Measurements from ENCODE around the gene VWF. TPM values are rescaled to one million over a fixed set of nuclear protein-coding genes. Genes with fewer than 3 reads are reported as not detected.
"Not testable (repeated sequence)": the region's sequence is repeated elsewhere in the genome, so short reads cannot be mapped to it uniquely, and the experiment has no call there.

Gene VWF
- polyA plus RNA-seq, 2 donors: 14.8 to 38.4 TPM

DNA sequence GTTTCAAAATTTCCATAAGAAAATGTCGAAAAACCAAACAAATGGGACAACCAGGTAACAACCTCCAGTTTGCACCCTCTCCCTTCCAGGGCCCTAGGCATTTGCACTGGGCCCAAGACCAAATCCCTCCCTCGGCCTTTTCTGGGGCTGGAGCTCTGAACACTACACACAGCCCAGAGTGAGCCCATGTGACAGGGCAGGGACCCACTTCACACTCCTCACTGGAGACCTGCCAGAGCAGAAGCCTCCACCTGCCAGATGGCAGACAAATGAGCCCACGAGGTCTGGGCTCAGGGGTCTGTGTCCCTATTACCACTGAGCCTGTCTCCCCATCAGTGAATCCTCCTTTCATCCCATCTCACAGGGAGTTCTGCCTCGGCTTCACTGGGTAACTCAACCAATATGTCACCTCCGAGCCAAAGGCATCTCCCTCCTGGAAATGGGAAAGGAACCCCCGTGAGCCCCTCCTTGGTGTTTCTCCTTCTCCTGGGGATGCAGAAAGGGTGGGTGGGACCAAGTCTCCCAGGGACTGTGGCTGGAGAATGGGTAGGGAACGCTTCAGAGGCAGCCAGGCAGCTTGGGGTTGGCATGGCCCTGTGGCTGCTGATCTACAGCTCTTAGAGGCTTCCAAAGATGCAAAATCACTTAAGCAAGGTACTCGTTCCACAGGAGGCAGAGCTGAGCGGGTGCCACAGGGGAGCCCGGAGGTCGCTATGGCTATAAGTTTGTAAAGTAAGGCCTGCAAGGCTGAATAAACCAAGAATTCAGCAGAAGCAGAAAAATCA is 10.6 kb downstream of the VWF start:
- no peaks in the 10 kb centered on the region for H3K36me3 ChIP-seq (ENCODE audit: control insufficient read depth in 2 of 2, insufficient read depth in 2 of 2, low read length in 1 of 2)
- no peaks in the 10 kb centered on the region for H3K27me3 ChIP-seq (ENCODE audit: control insufficient read depth in 1 of 2, insufficient read depth in 2 of 2, low read length in 2 of 2)
- WGBS, 2 donors: 78 to 80% methylated on average over 11 of the region's 11 CpGs
- no peak overlapping the region for H3K27ac ChIP-seq (ENCODE audit: low read depth in 2 of 2, low read length in 1 of 2)
- no peaks in the 10 kb centered on the region for H3K4me1 ChIP-seq (ENCODE audit: control insufficient read depth in 2 of 2, insufficient read depth in 2 of 2, low read length in 1 of 2)
- H3K9me3 ChIP-seq (ENCODE audit: control insufficient read depth in 2 of 2, insufficient read depth in 1 of 2, low read depth in 1 of 2, low read length in 1 of 2): no peaks in the 10 kb centered on the region
- no peak overlapping the region for H3K4me3 ChIP-seq (ENCODE audit: low read depth in 1 of 2, low read length in 2 of 2)

- Histone ChIP-seq H3K9me3 (ENCODE audit: control insufficient read depth in 2 of 2, insufficient read depth in 1 of 2, low read depth in 1 of 2, low read length in 1 of 2) (no peaks in the 10 kb centered on the region), H3K36me3 (ENCODE audit: control insufficient read depth in 2 of 2, insufficient read depth in 2 of 2, low read length in 1 of 2) (no peaks in the 10 kb centered on the region), H3K4me3 (ENCODE audit: low read depth in 1 of 2, low read length in 2 of 2) (no peak overlapping the region), H3K27ac (ENCODE audit: low read depth in 2 of 2, low read length in 1 of 2) (no peak overlapping the region), H3K4me1 (ENCODE audit: control insufficient read depth in 2 of 2, insufficient read depth in 2 of 2, low read length in 1 of 2) (no peaks in the 10 kb centered on the region), H3K27me3 (ENCODE audit: control insufficient read depth in 1 of 2, insufficient read depth in 2 of 2, low read length in 2 of 2) (no peaks in the 10 kb centered on the region)
- 73 to 77% methylated on average over 5 of the region's 5 CpGs for WGBS, 2 donors
Observed at GRCh38 chr12:6112004-6112403, 12.5 kb downstream of the VWF start.

DNA sequence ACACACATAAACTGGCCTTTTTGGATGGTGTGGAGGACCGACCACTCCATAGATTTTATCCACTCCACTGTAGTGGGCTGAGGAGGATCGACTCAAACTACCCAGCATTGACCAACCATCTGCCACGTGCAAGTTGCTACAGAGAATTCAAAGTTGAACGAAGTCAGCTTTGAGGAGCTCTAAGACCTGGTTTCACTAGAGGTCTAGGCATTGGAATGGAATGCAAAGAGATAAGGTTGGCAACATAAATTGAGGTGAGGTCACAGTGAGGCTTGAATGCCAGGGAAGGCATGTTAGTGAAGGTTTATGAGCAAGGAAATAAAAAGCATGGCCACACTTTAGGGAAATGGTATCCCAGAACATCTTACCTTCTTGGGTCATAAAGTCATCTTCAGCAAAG is 14.5 kb downstream of the VWF start:
- H3K27me3 ChIP-seq (ENCODE audit: control insufficient read depth in 1 of 2, insufficient read depth in 2 of 2, low read length in 2 of 2): no peaks in the 10 kb centered on the region
- H3K9me3 ChIP-seq (ENCODE audit: control insufficient read depth in 2 of 2, insufficient read depth in 1 of 2, low read depth in 1 of 2, low read length in 1 of 2): no peaks in the 10 kb centered on the region
- H3K36me3 ChIP-seq (ENCODE audit: control insufficient read depth in 2 of 2, insufficient read depth in 2 of 2, low read length in 1 of 2): no peaks in the 10 kb centered on the region
- H3K27ac ChIP-seq (ENCODE audit: low read depth in 2 of 2, low read length in 1 of 2): no peak overlapping the region
- H3K4me1 ChIP-seq (ENCODE audit: control insufficient read depth in 2 of 2, insufficient read depth in 2 of 2, low read length in 1 of 2): no peaks in the 10 kb centered on the region
- no peak overlapping the region for H3K4me3 ChIP-seq (ENCODE audit: low read depth in 1 of 2, low read length in 2 of 2)
- WGBS, 2 donors: 91 to 92% methylated on average over 4 of the region's 4 CpGs

DNA sequence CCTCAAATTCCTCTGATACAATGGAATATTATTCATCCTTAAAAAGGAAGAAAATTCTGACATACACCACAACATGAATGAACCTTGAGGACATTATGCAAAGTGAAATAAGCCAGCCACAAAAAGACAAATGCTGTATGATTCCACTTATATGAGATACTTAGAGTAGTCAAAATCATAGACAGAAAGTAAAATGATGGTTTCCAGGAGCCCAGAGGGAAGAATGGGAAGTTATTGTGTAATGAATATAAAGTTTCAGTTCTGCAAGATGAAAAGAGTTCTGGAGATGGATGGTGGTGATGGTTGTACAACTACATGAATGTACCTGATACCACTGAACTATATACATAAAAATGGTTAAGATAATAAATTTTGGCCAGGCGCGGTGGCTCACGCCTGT is 18.3 kb downstream of the VWF start:
- Histone ChIP-seq H3K4me3 (ENCODE audit: low read depth in 1 of 2, low read length in 2 of 2) (no peak overlapping the region), H3K27ac (ENCODE audit: low read depth in 2 of 2, low read length in 1 of 2) (no peak overlapping the region), H3K4me1 (ENCODE audit: control insufficient read depth in 2 of 2, insufficient read depth in 2 of 2, low read length in 1 of 2) (no peaks in the 10 kb centered on the region), H3K27me3 (ENCODE audit: control insufficient read depth in 1 of 2, insufficient read depth in 2 of 2, low read length in 2 of 2) (no peaks in the 10 kb centered on the region), H3K9me3 (ENCODE audit: control insufficient read depth in 2 of 2, insufficient read depth in 1 of 2, low read depth in 1 of 2, low read length in 1 of 2) (no peaks in the 10 kb centered on the region), H3K36me3 (ENCODE audit: control insufficient read depth in 2 of 2, insufficient read depth in 2 of 2, low read length in 1 of 2) (no peaks in the 10 kb centered on the region)
- 96% methylated on average over 3 of the region's 3 CpGs for WGBS, 2 donors

- Histone ChIP-seq H3K27me3 (ENCODE audit: control insufficient read depth in 1 of 2, insufficient read depth in 2 of 2, low read length in 2 of 2) (no peaks in the 10 kb centered on the region), H3K9me3 (ENCODE audit: control insufficient read depth in 2 of 2, insufficient read depth in 1 of 2, low read depth in 1 of 2, low read length in 1 of 2) (no peaks in the 10 kb centered on the region), H3K36me3 (ENCODE audit: control insufficient read depth in 2 of 2, insufficient read depth in 2 of 2, low read length in 1 of 2) (no peaks in the 10 kb centered on the region), H3K27ac (ENCODE audit: low read depth in 2 of 2, low read length in 1 of 2) (no peak overlapping the region), H3K4me1 (ENCODE audit: control insufficient read depth in 2 of 2, insufficient read depth in 2 of 2, low read length in 1 of 2) (no peaks in the 10 kb centered on the region), H3K4me3 (ENCODE audit: low read depth in 1 of 2, low read length in 2 of 2) (no peak overlapping the region)
- WGBS, 2 donors: 84 to 90% methylated on average over 2 of the region's 2 CpGs
Observed at GRCh38 chr12:6104842-6105241, 19.6 kb downstream of the VWF start.

- Histone ChIP-seq H3K4me1 (ENCODE audit: control insufficient read depth in 2 of 2, insufficient read depth in 2 of 2, low read length in 1 of 2) (no peaks in the 10 kb centered on the region), H3K27me3 (ENCODE audit: control insufficient read depth in 1 of 2, insufficient read depth in 2 of 2, low read length in 2 of 2) (no peaks in the 10 kb centered on the region), H3K4me3 (ENCODE audit: low read depth in 1 of 2, low read length in 2 of 2) (no peak overlapping the region), H3K27ac (ENCODE audit: low read depth in 2 of 2, low read length in 1 of 2) (no peak overlapping the region), H3K36me3 (ENCODE audit: control insufficient read depth in 2 of 2, insufficient read depth in 2 of 2, low read length in 1 of 2) (no peaks in the 10 kb centered on the region), H3K9me3 (ENCODE audit: control insufficient read depth in 2 of 2, insufficient read depth in 1 of 2, low read depth in 1 of 2, low read length in 1 of 2) (no peaks in the 10 kb centered on the region)
- 74 to 86% methylated on average over 3 of the region's 3 CpGs for WGBS, 2 donors
Observed at GRCh38 chr12:6104027-6104426, 20.4 kb downstream of the VWF start.

DNA sequence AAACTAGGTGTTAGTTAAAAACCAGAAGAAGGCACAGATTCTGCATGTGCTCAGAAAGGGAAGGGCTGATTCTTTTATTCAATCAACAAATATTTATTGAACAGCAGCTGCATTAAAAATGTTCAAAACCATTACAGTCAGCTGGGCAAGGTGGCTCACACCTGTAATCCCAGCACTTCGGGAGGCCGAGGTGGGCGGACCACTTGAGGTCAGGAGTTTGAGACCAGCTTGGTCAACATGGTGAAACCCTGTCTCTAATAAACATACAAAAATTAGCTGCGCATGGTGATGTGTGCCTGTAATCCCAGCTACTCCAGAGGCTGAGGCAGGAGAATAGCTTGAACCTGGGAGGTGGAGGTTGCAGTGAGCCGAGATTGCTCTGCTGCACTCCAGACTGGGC is 22.4 kb downstream of the VWF start:
- not testable (repeated sequence) for H3K4me1 ChIP-seq (ENCODE audit: control insufficient read depth in 2 of 2, insufficient read depth in 2 of 2, low read length in 1 of 2); H3K36me3 ChIP-seq (ENCODE audit: control insufficient read depth in 2 of 2, insufficient read depth in 2 of 2, low read length in 1 of 2); H3K9me3 ChIP-seq (ENCODE audit: control insufficient read depth in 2 of 2, insufficient read depth in 1 of 2, low read depth in 1 of 2, low read length in 1 of 2); H3K27ac ChIP-seq (ENCODE audit: low read depth in 2 of 2, low read length in 1 of 2); H3K4me3 ChIP-seq (ENCODE audit: low read depth in 1 of 2, low read length in 2 of 2); H3K27me3 ChIP-seq (ENCODE audit: control insufficient read depth in 1 of 2, insufficient read depth in 2 of 2, low read length in 2 of 2)
- 96 to 98% methylated on average over 5 of the region's 5 CpGs for WGBS, 2 donors

DNA sequence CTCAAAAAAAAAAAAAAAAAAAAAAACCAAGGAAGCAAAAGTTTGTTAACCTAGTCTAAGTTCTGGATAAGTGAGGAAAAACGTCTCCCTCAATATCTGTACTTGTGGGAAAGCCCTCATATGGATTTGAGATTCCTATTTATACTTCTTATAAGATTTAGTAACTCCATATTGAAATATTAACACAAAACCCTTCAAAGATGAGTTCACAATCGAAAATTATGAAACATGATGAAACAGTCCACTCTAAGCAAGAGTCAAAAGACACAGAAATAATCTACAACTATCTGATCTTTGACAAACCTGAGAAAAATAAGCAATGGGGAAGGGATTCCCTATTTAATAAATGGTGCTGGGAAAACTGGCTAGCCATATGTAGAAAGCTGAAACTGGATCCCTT is 25.2 kb downstream of the VWF start:
- no peaks in the 10 kb centered on the region for H3K9me3 ChIP-seq (ENCODE audit: control insufficient read depth in 2 of 2, insufficient read depth in 1 of 2, low read depth in 1 of 2, low read length in 1 of 2)
- no peak overlapping the region for H3K27ac ChIP-seq (ENCODE audit: low read depth in 2 of 2, low read length in 1 of 2)
- H3K4me1 ChIP-seq (ENCODE audit: control insufficient read depth in 2 of 2, insufficient read depth in 2 of 2, low read length in 1 of 2): no peaks in the 10 kb centered on the region
- no peaks in the 10 kb centered on the region for H3K27me3 ChIP-seq (ENCODE audit: control insufficient read depth in 1 of 2, insufficient read depth in 2 of 2, low read length in 2 of 2)
- H3K36me3 ChIP-seq (ENCODE audit: control insufficient read depth in 2 of 2, insufficient read depth in 2 of 2, low read length in 1 of 2): no peaks in the 10 kb centered on the region
- 52 to 75% methylated on average over 2 of the region's 2 CpGs for WGBS, 2 donors
- H3K4me3 ChIP-seq (ENCODE audit: low read depth in 1 of 2, low read length in 2 of 2): no peak overlapping the region

GRCh38 chr12:6097411-6097810 is 27.1 kb downstream of the VWF start:
- H3K4me1 ChIP-seq (ENCODE audit: control insufficient read depth in 2 of 2, insufficient read depth in 2 of 2, low read length in 1 of 2): peaks cover 3 to 10% of the 10 kb centered on the region in 2 donors
- H3K27me3 ChIP-seq (ENCODE audit: control insufficient read depth in 1 of 2, insufficient read depth in 2 of 2, low read length in 2 of 2): no peaks in the 10 kb centered on the region
- no peaks in the 10 kb centered on the region for H3K36me3 ChIP-seq (ENCODE audit: control insufficient read depth in 2 of 2, insufficient read depth in 2 of 2, low read length in 1 of 2)
- H3K27ac ChIP-seq (ENCODE audit: low read depth in 2 of 2, low read length in 1 of 2): no peak overlapping the region
- no peaks in the 10 kb centered on the region for H3K9me3 ChIP-seq (ENCODE audit: control insufficient read depth in 2 of 2, insufficient read depth in 1 of 2, low read depth in 1 of 2, low read length in 1 of 2)
- 53 to 63% methylated on average over 3 of the region's 3 CpGs for WGBS, 2 donors
- no peak overlapping the region for H3K4me3 ChIP-seq (ENCODE audit: low read depth in 1 of 2, low read length in 2 of 2)

- WGBS, 2 donors: 77 to 80% methylated on average over 3 of the region's 3 CpGs
- Histone ChIP-seq H3K4me3 (ENCODE audit: low read depth in 1 of 2, low read length in 2 of 2) (no peak overlapping the region), H3K27ac (ENCODE audit: low read depth in 2 of 2, low read length in 1 of 2) (no peak overlapping the region), H3K27me3 (ENCODE audit: control insufficient read depth in 1 of 2, insufficient read depth in 2 of 2, low read length in 2 of 2) (no peaks in the 10 kb centered on the region), H3K4me1 (ENCODE audit: control insufficient read depth in 2 of 2, insufficient read depth in 2 of 2, low read length in 1 of 2) (peaks cover 3 to 10% of the 10 kb centered on the region in 2 donors), H3K36me3 (ENCODE audit: control insufficient read depth in 2 of 2, insufficient read depth in 2 of 2, low read length in 1 of 2) (no peaks in the 10 kb centered on the region), H3K9me3 (ENCODE audit: control insufficient read depth in 2 of 2, insufficient read depth in 1 of 2, low read depth in 1 of 2, low read length in 1 of 2) (no peaks in the 10 kb centered on the region)
Observed at GRCh38 chr12:6096527-6096926, 27.9 kb downstream of the VWF start.
